Neural progenitor cell (in vitro differentiated cells): Measurements from ENCODE around the gene PET100. TPM values are rescaled to one million over a fixed set of nuclear protein-coding genes. Genes with fewer than 3 reads are reported as not detected.
A peak's percentile ranks its signal among the peaks of the same experiment; 100 is the strongest.

Experiments used
- DNase-seq: peaks from one replicate; pipeline ENCODE4 v3.0.0-alpha.2; 2016; ENCODE audit warnings: low spot score
- H2AFZ ChIP-seq: fragments of 200-600 bp; sonication (generic); replicated peaks from 2 replicates; pipeline ENCODE4 v1.6.1; 2016; ENCODE audit warnings: antibody characterized with exemption
- H3F3A ChIP-seq: fragments of 200-600 bp; sonication (generic); 2 replicates; pipeline ENCODE4 v1.6.1; 2016; ENCODE audit warnings: antibody characterized with exemption, low read depth
- H3K27ac ChIP-seq: fragments of 200-600 bp; sonication (generic); 2 replicates; pipeline ENCODE4 v1.5.1; 2016; ENCODE audit warnings: mild to moderate bottlenecking
- H3K27me3 ChIP-seq: fragments of 200-600 bp; sonication (generic); 2 replicates; pipeline ENCODE4 v1.6.1; 2016; ENCODE audit warnings: mild to moderate bottlenecking, moderate library complexity
- H3K36me3 ChIP-seq: fragments of 200-600 bp; sonication (generic); 2 replicates; pipeline ENCODE4 v1.5.1; 2016
- H3K4me1 ChIP-seq: fragments of 200-600 bp; sonication (generic); 2 replicates; pipeline ENCODE4 v1.6.1; 2016; ENCODE audit warnings: mixed run types
- H3K4me2 ChIP-seq: fragments of 200-600 bp; sonication (generic); 2 replicates; pipeline ENCODE4 v1.6.1; 2016
- H3K4me3 ChIP-seq: fragments of 200-600 bp; sonication (generic); 2 replicates; pipeline ENCODE4 v1.5.1; 2016
- H3K79me2 ChIP-seq: fragments of 200-600 bp; sonication (generic); 2 replicates; pipeline ENCODE4 v1.6.1; 2016; ENCODE audit warnings: low read depth
- H3K9ac ChIP-seq: fragments of 200-600 bp; sonication (generic); 2 replicates; pipeline ENCODE4 v1.6.1; 2016
- H3K9me3 ChIP-seq: fragments of 200-600 bp; sonication (generic); 2 replicates; pipeline ENCODE4 v1.5.1; 2016; ENCODE audit warnings: low read depth
- H4K20me1 ChIP-seq: fragments of 200-600 bp; sonication (generic); 2 replicates; pipeline ENCODE4 v1.6.1; 2016; ENCODE audit warnings: low read depth
- H3K27ac Mint-ChIP-seq: 3 replicates; pipeline ENCODE4 v1.8.0; 2021; ENCODE audit warnings: mixed read lengths
- H3K27me3 Mint-ChIP-seq: 2 replicates; pipeline ENCODE4 v1.8.0; 2022; ENCODE audit warnings: low read depth, mild to moderate bottlenecking, inconsistent platforms, moderate library complexity, mixed read lengths; ENCODE audit not compliant: insufficient read depth
- H3K36me3 Mint-ChIP-seq: 3 replicates; pipeline ENCODE4 v1.8.0; 2021; ENCODE audit warnings: mixed read lengths
- H3K4me1 Mint-ChIP-seq: 3 replicates; pipeline ENCODE4 v1.8.0; 2021; ENCODE audit warnings: mixed read lengths
- H3K4me3 Mint-ChIP-seq: 3 replicates; pipeline ENCODE4 v1.8.0; 2021; ENCODE audit warnings: mild to moderate bottlenecking, moderate library complexity, mixed read lengths
- H3K9me3 Mint-ChIP-seq: 3 replicates; pipeline ENCODE4 v1.8.0; 2020; ENCODE audit warnings: mixed read lengths
- CTCF ChIP-seq: fragments of 200-600 bp; sonication (generic); IDR thresholded peaks from 2 replicates; pipeline ENCODE4 v1.5.1; 2017; ENCODE audit warnings: antibody characterized with exemption, mild to moderate bottlenecking
- EZH2 ChIP-seq: fragments of 200-600 bp; sonication (generic); IDR thresholded peaks from 2 replicates; pipeline ENCODE4 v1.6.1; 2017; ENCODE audit warnings: antibody characterized with exemption, mild to moderate bottlenecking, moderate library complexity
- EZH2phosphoT487 ChIP-seq: fragments of 200-600 bp; sonication (generic); IDR thresholded peaks from 2 replicates; pipeline ENCODE4 v1.6.1; 2017; ENCODE audit warnings: antibody characterized with exemption
- total RNA-seq: library from RNA; depleted of rRNA; stranded (reverse); fragments of >200 nt; gene quantifications from 2 replicates; pipeline ENCODE4 v1.2.3, GENCODE V29; 2015; ENCODE audit warnings: low replicate concordance

Gene PET100
- total RNA-seq, 1 donor from 2014 or later = 30.3 TPM

- H3K27ac ChIP-seq = no peak overlapping the region
- H3K4me3 ChIP-seq = peak overlapping the region; percentile 55
- no peaks in the 10 kb centered on the region for H3K36me3 ChIP-seq
- Mint-ChIP-seq H3K27me3 (peaks cover 37% of the 10 kb centered on the region), H3K36me3 (no peaks in the 10 kb centered on the region), H3K27ac (no peak overlapping the region), H3K4me1 (peaks cover 5% of the 10 kb centered on the region), H3K4me3 (peak overlapping the region; percentile 80), H3K9me3 (peaks cover 2% of the 10 kb centered on the region)
- no peak for TF ChIP-seq CTCF
- no peak for TF ChIP-seq EZH2phosphoT487
- TF ChIP-seq EZH2 = no peak
- no peaks in the 10 kb centered on the region for H4K20me1 ChIP-seq
- H3K79me2 ChIP-seq = no peaks in the 10 kb centered on the region
- H3F3A ChIP-seq = peaks cover 4% of the 10 kb centered on the region
- no peaks in the 10 kb centered on the region for H3K9me3 ChIP-seq
- DNase-seq = peak; percentile 69
- H3K4me2 ChIP-seq = peak overlapping the region; percentile 85
- peaks cover 7% of the 10 kb centered on the region for H3K4me1 ChIP-seq
- no peak overlapping the region for H3K9ac ChIP-seq
- H2AFZ ChIP-seq = peak overlapping the region; percentile 95
- peaks cover 93% of the 10 kb centered on the region for H3K27me3 ChIP-seq
Observed at GRCh38 chr19:7670150-7670783, 40.7 kb downstream of the PET100 start.

GRCh38 chr19:7670790-7671189, 41.2 kb downstream of the PET100 start:
- Histone ChIP-seq H4K20me1 (no peaks in the 10 kb centered on the region), H3K27ac (no peak overlapping the region), H3K27me3 (peaks cover 96% of the 10 kb centered on the region), H3K9me3 (no peaks in the 10 kb centered on the region), H3K79me2 (no peaks in the 10 kb centered on the region), H3K36me3 (no peaks in the 10 kb centered on the region), H3K9ac (no peak overlapping the region), H3K4me2 (peak overlapping the region; percentile 85), H3K4me1 (peaks cover 7% of the 10 kb centered on the region), H3K4me3 (peak overlapping the region; percentile 55), H3F3A (peaks cover 4% of the 10 kb centered on the region), H2AFZ (peak overlapping the region; percentile 95)
- no peak overlapping the region for H3K27ac Mint-ChIP-seq
- no peak for DNase-seq
- peaks cover 2% of the 10 kb centered on the region for H3K9me3 Mint-ChIP-seq
- peaks cover 5% of the 10 kb centered on the region for H3K4me1 Mint-ChIP-seq
- TF ChIP-seq EZH2 (no peak), CTCF (no peak), EZH2phosphoT487 (no peak)
- no peaks in the 10 kb centered on the region for H3K36me3 Mint-ChIP-seq
- peaks cover 37% of the 10 kb centered on the region for H3K27me3 Mint-ChIP-seq
- peak overlapping the region; percentile 80 for H3K4me3 Mint-ChIP-seq

GRCh38 chr19:7672522-7672921, 42.9 kb downstream of the PET100 start:
- peaks cover 7% of the 10 kb centered on the region for H3K4me1 ChIP-seq
- H3F3A ChIP-seq = peaks cover 4% of the 10 kb centered on the region
- H3K4me1 Mint-ChIP-seq = peaks cover 5% of the 10 kb centered on the region
- no peaks in the 10 kb centered on the region for H3K36me3 Mint-ChIP-seq
- TF ChIP-seq CTCF = no peak
- TF ChIP-seq EZH2phosphoT487 = no peak
- no peak for TF ChIP-seq EZH2
- no peak overlapping the region for H3K27ac ChIP-seq
- H3K4me3 Mint-ChIP-seq = no peak overlapping the region
- no peak for DNase-seq
- H3K4me3 ChIP-seq = no peak overlapping the region
- no peak overlapping the region for H3K27ac Mint-ChIP-seq
- no peaks in the 10 kb centered on the region for H3K79me2 ChIP-seq
- H4K20me1 ChIP-seq = no peaks in the 10 kb centered on the region
- H3K9ac ChIP-seq = no peak overlapping the region
- H3K36me3 ChIP-seq = no peaks in the 10 kb centered on the region
- no peaks in the 10 kb centered on the region for H3K9me3 ChIP-seq
- H3K4me2 ChIP-seq = no peak overlapping the region
- peaks cover 99% of the 10 kb centered on the region for H3K27me3 ChIP-seq
- peaks cover 42% of the 10 kb centered on the region for H3K27me3 Mint-ChIP-seq
- no peak overlapping the region for H2AFZ ChIP-seq
- peaks cover 2% of the 10 kb centered on the region for H3K9me3 Mint-ChIP-seq
